Endothelial cell of umbilical vein (primary cell): ENCODE data around the gene SH3D21. TPM values are rescaled to one million over a fixed set of nuclear protein-coding genes. Genes with fewer than 3 reads are reported as not detected.

Experiments used
- BruUV-seq: library from RNA; stranded (reverse); fragments of 400-500 nt; replicated peaks from 2 replicates; lab custom pipeline; 2021; lab: Mats Ljungman, UMichigan
- CTCF ChIA-PET: fragments of 300-600, 350-600 bp; sonication (Branson Sonifier 250); formaldehyde crosslinking; loops from one replicate; lab custom pipeline; 2021; ENCODE audit warnings: antibody characterized with exemption, inconsistent platforms; lab: Charles Lee
- POLR2A ChIA-PET: fragments of 300-600, 350-600 bp; sonication (Branson Sonifier 250); formaldehyde crosslinking; loops from one replicate; lab custom pipeline; 2021; ENCODE audit warnings: antibody characterized with exemption, inconsistent platforms; lab: Charles Lee
- DNase-seq: peaks from one replicate; pipeline ENCODE4 v3.0.0-alpha.2; 2011; ENCODE audit warnings: low read depth, low spot score
- FAIRE-seq: peaks from 2 replicates; lab custom pipeline; 2011; peaks lifted over from hg19 to GRCh38; lab: Jason Lieb, UNC
- H2AFZ ChIP-seq: 2 replicates; pipeline ENCODE4 v1.6.0; 2012; ENCODE audit warnings: low read depth, low read length, control low read depth, inconsistent platforms
- H3K27ac ChIP-seq: 2 replicates; pipeline ENCODE4 v1.5.1; 2011; ENCODE audit warnings: low read depth, mild to moderate bottlenecking, control low read depth, low read length, moderate library complexity; ENCODE audit not compliant: insufficient read depth
- H3K27me3 ChIP-seq, 2 experiments: 2 replicates each; pipeline versions ENCODE4 v1.6.0 to v1.6.1; 2011; ENCODE audit warnings: low read length in 2 of 2, mixed read lengths in 1 of 2; ENCODE audit not compliant: control insufficient read depth in 2 of 2, insufficient read depth in 2 of 2
- H3K36me3 ChIP-seq, 2 experiments: 2 replicates in 1 of 2; 3 replicates in 1 of 2; pipeline ENCODE4 v1.5.1; 2011; ENCODE audit warnings: low read length in 2 of 2, mild to moderate bottlenecking in 1 of 2, moderate library complexity in 1 of 2; ENCODE audit not compliant: control insufficient read depth in 2 of 2, insufficient read depth in 2 of 2; ENCODE audit errors: extremely low read depth in 1 of 2
- H3K4me1 ChIP-seq: 3 replicates; pipeline ENCODE4 v1.5.1; 2011; ENCODE audit warnings: mild to moderate bottlenecking, low read length; ENCODE audit not compliant: control insufficient read depth, insufficient read depth; ENCODE audit errors: extremely low read depth
- H3K4me2 ChIP-seq: 2 replicates; pipeline ENCODE4 v1.6.1; 2011; ENCODE audit warnings: low read length, control low read depth, mixed read lengths; ENCODE audit not compliant: insufficient read depth
- H3K4me3 ChIP-seq, 3 experiments: fragments of 200-600 bp in 1 of 3; sonication (generic), shearing (Covaris generic) in 1 of 3; replicated peaks in 1 of 3; 2 replicates each; pipeline ENCODE4 v1.5.1; 2011 to 2016; ENCODE audit warnings: control low read depth in 3 of 3, low read length in 3 of 3, mild to moderate bottlenecking in 2 of 3, inconsistent platforms in 1 of 3, low read depth in 1 of 3, moderate library complexity in 1 of 3; ENCODE audit not compliant: insufficient read depth in 1 of 3
- H3K79me2 ChIP-seq: 2 replicates; pipeline ENCODE4 v1.6.0; 2012; ENCODE audit warnings: low read length, inconsistent platforms; ENCODE audit not compliant: control insufficient read depth, insufficient read depth
- H3K9ac ChIP-seq: replicated peaks from 2 replicates; pipeline ENCODE3; 2011; ENCODE audit warnings: low read length, control low read depth; ENCODE audit not compliant: insufficient read depth; ENCODE audit errors: extremely low read depth
- H3K9me1 ChIP-seq: replicated peaks from 3 replicates; pipeline ENCODE4 v1.6.0; 2011; ENCODE audit warnings: mild to moderate bottlenecking, low read length; ENCODE audit not compliant: control insufficient read depth, insufficient read depth; ENCODE audit errors: extremely low read depth
- H3K9me3 ChIP-seq: replicated peaks from 2 replicates; pipeline ENCODE4 v1.5.1; 2012; ENCODE audit warnings: low read length, inconsistent platforms; ENCODE audit not compliant: control insufficient read depth, insufficient read depth
- H4K20me1 ChIP-seq: replicated peaks from 2 replicates; pipeline ENCODE3; 2011; ENCODE audit warnings: mild to moderate bottlenecking, low read length; ENCODE audit not compliant: control insufficient read depth, insufficient read depth; ENCODE audit errors: extremely low read depth
- CTCF ChIP-seq, 2 donors: IDR thresholded peaks; 1 replicate in 1 of 2; 2 replicates in 1 of 2; pipeline ENCODE4 v1.5.1; 2011; ENCODE audit warnings: low read length in 2 of 2, mild to moderate bottlenecking in 2 of 2, moderate library complexity in 2 of 2, control low read depth in 1 of 2, inconsistent platforms in 1 of 2, low read depth in 1 of 2; ENCODE audit not compliant: insufficient read depth in 1 of 2; ENCODE audit errors: extremely low read depth in 1 of 2
- EZH2 ChIP-seq: IDR thresholded peaks from 2 replicates; pipeline ENCODE4 v1.6.1; 2012; ENCODE audit warnings: borderline replicate concordance, low read depth, mild to moderate bottlenecking, moderate library complexity, low read length, inconsistent platforms; ENCODE audit not compliant: severe bottlenecking
- FOS ChIP-seq: IDR thresholded peaks from 2 replicates; pipeline ENCODE4 v1.6.1; 2011; ENCODE audit warnings: mild to moderate bottlenecking, low read length, moderate library complexity, borderline replicate concordance; ENCODE audit not compliant: insufficient read depth
- GATA2 ChIP-seq: IDR thresholded peaks from 2 replicates; pipeline ENCODE4 v1.7.0; 2011; ENCODE audit warnings: low read depth, mild to moderate bottlenecking, moderate library complexity, mixed read lengths, low read length; ENCODE audit not compliant: insufficient read length, insufficient read depth
- JUN ChIP-seq: IDR thresholded peaks from 2 replicates; pipeline ENCODE4 v1.6.1; 2011; ENCODE audit warnings: borderline replicate concordance, low read depth; ENCODE audit not compliant: insufficient read length, insufficient read depth
- MAX ChIP-seq: IDR thresholded peaks from 2 replicates; pipeline ENCODE4 v1.6.1; 2011; ENCODE audit not compliant: insufficient read depth, insufficient read length
- MYC ChIP-seq: IDR thresholded peaks from one replicate; pipeline ENCODE4 v1.6.1; 2011; ENCODE audit warnings: mild to moderate bottlenecking, low read depth, low read length
- POLR2A ChIP-seq: IDR thresholded peaks from 2 replicates; pipeline ENCODE4 v1.6.1; 2012; ENCODE audit warnings: low read depth, mild to moderate bottlenecking, control low read depth, low read length
- POLR2AphosphoS5 ChIP-seq: IDR thresholded peaks from 2 replicates; pipeline ENCODE4 v1.6.1; 2012; ENCODE audit warnings: low read depth, mild to moderate bottlenecking, control low read depth, low read length, moderate library complexity; ENCODE audit not compliant: insufficient read depth
- dilution Hi-C: fragments of 300-500 bp; cut with MboI; formaldehyde crosslinking; loops from one replicate; pipeline ENCODE4 v1.15.0; 2019; ENCODE audit warnings: low sequenced_read_pairs; ENCODE audit not compliant: extremely low pct_ligation_motif_present
- intact Hi-C: fragments of 100-400 bp; cut with micrococcal nuclease; formaldehyde crosslinking; loops from one replicate; pipeline ENCODE4 v1.10.0; 2022
- polyA plus RNA-seq, 4 experiments: library from polyadenylated mRNA; depleted of rRNA in 3 of 4; stranded (reverse) in 3 of 4; unstranded in 1 of 4; fragments of >200 nt; gene quantifications; 2 replicates each; pipeline versions ENCODE4 v1.2.1 to v1.2.3, GENCODE V29; 2011 to 2012; ENCODE audit warnings: missing spikeins in 1 of 4
- total RNA-seq: library from RNA; stranded (reverse); gene quantifications from 2 replicates; pipeline ENCODE4 v1.2.3, GENCODE V29; 2021

The SH3D21 gene
- total and polyA plus RNA-seq, 2 donors (not counting 3 experiments of a cell fraction or from before 2014, with no cell fraction given) = 1.8 to 7.2 TPM

GRCh38 chr1:36343651-36344394, 37.7 kb downstream of the SH3D21 start:
- dilution Hi-C loops (no loop called here), intact Hi-C loops (loop anchor here (1.0 kb wide), 1 partner anchor 7 kb away; no protein-coding TSS in a partner anchor)
- TF ChIP-seq JUN (no peak), CTCF (IDR thresholded peaks at IDR 0.05; ENCODE audit: extremely low read depth in 1 of 2, insufficient read depth in 1 of 2, low read depth in 1 of 2, low read length in 2 of 2) (no peak), MAX (no peak), POLR2AphosphoS5 (no peak), EZH2 (no peak), FOS (no peak), MYC (no peak), POLR2A (no peak), GATA2 (no peak)
- no peaks in the 10 kb centered on the region for H4K20me1 ChIP-seq
- POLR2A ChIA-PET = interaction anchor here (1.1 to 1.4 kb wide), 2 partner anchors 23 to 43 kb away, joined by 4 to 5 read pairs; no protein-coding TSS in a partner anchor
- no peaks in the 10 kb centered on the region for H3K79me2 ChIP-seq
- peaks cover 2 to 25% of the 10 kb centered on the region in 2 experiments for H3K36me3 ChIP-seq
- H3K9ac ChIP-seq = peak overlapping the region; percentile 19
- CTCF ChIA-PET = interaction anchor here (0.7 to 6.8 kb wide), 20 partner anchors 9 to 194 kb away, joined by 3 to 152 read pairs (median 10); partner anchors contain the start of genes EVA1B, LSM10 and TRAPPC3
- H3K4me3 ChIP-seq = no peak overlapping the region
- DNase-seq = no peak
- no peak overlapping the region for H2AFZ ChIP-seq
- H3K27ac ChIP-seq = peak overlapping the region; percentile 85
- H3K27me3 ChIP-seq = no peaks in the 10 kb centered on the region
- H3K4me1 ChIP-seq = peaks cover 28% of the 10 kb centered on the region
- BruUV-seq = no TSS peak
- FAIRE-seq = no peak
- no peaks in the 10 kb centered on the region for H3K9me1 ChIP-seq
- H3K9me3 ChIP-seq = no peaks in the 10 kb centered on the region
- no peak overlapping the region for H3K4me2 ChIP-seq
